ENCODE measurements around the gene NDUFAF2.

Gene NDUFAF2

DNA sequence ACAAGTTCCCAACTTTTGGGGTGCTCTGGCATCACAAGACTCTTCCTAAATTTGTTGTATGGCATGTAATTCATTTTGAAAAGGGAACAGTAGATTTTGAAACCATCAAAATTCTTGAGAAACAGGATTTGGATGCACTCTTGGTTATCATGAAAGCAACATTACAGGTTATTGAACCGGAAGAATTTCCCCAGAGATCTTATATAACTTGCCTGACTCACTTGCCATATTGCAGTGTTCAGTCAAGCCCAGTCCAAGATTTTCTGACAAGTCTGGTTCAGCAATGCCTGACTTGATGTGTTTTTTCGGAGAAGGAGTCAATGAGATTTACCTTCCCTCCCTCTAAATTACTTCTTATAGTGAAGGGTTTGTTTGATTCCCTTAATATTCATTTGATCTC lies 185.3 kb downstream of the NDUFAF2 start:
- DNase-seq, result no peak

DNA sequence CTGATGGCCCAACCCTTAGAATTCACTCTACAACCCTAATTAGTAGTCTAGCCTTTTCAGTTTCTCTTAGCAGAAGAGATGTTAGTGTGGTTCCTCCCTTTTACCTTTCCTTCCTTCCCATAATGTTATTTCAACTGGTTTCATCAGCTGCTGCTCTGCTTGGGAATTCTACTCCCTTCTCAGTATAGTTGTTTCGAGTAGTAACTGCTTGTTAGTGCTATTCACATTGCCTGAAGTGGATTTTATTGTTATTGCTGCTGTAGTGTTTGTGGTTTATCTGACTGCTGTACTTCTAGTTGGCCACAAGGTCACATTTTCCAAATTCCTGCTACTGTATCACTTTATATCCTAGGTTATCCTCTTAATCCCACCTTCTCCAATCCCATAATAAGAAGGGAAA lies 187.6 kb downstream of the NDUFAF2 start:
- no peak for DNase-seq

DNA sequence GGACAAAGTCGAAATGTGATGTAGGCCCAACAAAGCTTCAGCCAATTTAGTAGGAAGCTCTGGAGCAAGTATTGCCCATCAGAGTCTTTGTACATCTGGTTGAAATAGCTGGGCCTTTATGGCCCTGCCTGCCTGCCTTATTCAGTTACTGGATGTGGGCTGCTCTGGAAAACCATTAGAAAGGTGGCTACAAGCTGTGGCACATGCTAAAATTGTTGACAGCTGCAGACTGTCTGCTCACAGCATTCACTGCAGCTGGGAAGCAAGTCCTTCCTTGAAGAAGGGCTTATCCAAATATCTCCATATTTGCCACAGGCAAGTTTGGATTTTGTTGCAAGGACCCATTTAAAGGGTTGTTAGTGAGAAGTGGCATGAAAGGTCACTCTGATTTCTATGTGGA lies 192.8 kb downstream of the NDUFAF2 start:
- no peak for DNase-seq

DNA sequence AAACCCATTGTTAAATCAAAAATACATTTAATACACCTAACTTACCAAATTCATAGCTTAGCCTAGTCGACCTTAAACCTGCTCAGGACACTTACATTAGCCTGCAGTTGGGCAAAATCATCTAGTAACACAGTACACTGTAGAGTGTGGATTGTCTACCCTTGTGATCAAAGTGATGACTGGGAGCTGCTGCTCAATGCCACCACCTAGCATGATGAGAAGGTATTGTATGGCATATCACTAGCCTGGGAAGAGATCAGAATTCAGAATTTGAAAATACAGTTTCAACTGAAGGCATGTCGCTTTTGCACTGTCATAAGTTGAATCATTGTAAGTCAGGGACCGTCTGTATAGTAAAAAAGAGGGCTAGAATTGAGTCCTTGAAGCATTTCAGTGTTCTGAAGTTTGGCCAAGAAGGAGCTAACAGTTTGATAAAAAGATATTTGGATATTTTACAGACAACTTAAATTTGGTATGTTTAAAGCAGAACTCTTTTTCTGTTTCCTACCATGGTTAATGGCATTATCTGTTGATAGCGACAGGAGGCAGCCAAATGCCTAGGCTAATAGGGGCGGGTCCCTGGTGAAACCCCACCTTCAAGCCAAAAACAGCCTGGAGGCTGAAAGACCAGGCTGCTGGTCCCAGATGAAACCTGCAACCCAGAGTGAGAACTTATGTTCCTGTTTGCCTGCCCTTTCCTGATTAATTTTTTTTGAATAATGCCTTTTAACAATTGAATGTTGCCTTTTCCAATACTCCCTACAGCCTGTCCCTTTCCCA lies 194.3 kb downstream of the NDUFAF2 start:
- DNase-seq, result no peak

DNA sequence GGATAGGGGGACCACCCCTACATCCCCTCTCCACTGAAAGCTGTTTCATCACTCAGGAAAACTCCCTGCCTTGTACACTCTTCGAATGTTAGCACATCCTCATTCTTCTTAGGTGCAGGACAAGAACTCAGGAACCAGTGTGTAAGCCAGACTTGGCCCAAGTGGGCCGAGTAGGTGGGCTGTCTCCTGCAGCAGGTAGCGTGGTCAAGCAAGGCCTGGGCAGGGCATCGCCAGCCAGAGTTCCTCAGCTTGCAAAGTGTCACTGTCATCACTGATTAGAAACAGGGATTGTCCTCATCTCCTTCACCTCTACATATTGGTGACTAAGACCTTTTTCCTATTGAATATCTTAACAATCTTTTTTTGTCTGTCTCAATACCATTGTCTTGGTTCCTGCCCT lies 194.9 kb downstream of the NDUFAF2 start:
- DNase-seq, result no peak

DNA sequence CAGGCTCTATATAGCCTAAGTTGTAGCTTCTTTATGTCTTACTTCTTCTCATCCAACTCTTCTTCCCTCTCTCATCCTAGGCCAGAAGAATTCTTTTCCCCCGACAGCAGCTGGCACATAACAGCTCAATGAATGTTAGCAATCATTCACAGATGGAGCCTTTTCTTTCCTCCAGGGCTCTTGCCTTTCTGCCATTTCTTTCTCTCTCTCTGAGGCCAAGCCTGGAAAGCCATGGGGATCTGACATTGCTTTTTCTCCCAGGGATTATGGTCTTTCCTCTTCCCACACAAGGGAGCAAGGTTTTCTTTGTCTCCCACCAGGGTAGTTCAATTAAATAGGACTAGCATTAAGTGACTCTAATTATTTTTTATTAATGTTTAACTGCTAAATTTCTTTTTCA lies 196.8 kb downstream of the NDUFAF2 start:
- DNase-seq, result no peak

DNA sequence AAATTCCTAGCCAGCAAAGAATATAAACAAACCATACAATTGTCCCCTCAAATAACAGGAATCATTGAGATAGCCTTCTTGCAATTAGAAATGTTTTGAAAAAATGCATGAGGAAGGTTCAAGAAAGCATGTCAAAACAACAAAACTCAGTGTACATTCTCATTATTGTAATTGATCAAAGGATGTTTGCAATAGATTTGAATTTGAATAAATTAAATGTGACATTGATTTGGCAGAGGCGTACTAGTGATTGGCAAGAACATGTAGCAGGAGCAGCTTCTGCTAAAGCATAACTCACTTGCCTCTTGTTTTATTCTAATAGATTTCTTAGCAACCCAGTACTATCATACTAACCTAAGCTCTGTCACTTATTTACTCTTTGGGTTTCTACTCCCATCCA lies 197.4 kb downstream of the NDUFAF2 start:
- no peak for DNase-seq

DNA sequence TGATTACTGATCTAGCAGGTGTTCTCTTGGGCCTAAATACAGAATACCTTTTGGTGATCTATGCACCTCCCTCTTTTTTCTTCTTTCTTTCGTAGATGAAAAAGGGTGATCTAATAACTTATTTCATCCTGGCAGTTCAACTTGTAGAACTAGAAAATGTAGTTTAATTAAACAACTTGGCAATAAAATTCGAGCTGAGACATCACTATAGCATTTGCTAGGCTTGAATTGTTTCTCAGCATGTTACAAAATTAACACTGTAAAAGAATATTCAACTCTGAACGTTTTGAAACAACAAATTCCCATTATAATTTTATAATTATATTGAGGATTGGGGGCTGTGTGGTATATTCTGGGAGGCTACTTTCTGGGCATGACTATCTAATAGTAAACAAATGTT lies 197.8 kb downstream of the NDUFAF2 start:
- DNase-seq, result no peak

DNA sequence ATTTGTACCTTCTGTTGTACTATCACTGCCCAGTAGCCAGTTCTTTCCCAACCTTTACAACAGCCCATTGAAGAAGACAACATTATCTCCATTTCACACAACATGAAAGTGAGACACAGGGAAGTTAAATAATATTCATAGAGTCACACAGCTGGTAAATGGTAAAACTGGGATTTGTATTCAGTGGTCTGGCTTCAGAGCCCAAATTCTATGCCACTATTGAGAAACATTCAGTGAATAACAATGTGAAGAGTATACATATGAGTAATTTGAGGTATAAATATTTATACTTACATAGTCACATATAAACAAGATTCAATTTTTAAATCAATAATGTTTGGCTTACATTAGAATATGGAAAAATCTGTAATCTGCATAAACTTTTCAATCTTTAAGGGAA lies 203.5 kb downstream of the NDUFAF2 start:
- DNase-seq, result no peak

DNA sequence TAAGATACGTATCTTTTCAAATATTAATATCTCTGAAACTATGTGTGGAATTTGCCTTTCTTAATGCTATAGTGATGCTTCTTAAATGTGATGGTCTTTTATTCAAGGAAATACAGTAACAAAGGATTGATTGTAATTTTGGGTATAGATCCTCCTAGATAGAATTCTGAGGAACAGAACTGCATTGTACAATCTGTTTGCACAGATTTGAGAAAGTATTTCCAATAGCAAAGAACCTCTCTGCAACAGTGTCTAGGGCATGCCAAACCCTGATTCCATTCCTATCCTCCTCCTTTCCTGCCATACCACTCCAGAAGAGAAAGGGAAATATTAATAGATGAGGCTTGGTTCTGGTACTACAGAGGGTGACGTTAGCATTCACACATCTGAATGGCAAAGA lies 206.9 kb downstream of the NDUFAF2 start:
- no peak for DNase-seq

DNA sequence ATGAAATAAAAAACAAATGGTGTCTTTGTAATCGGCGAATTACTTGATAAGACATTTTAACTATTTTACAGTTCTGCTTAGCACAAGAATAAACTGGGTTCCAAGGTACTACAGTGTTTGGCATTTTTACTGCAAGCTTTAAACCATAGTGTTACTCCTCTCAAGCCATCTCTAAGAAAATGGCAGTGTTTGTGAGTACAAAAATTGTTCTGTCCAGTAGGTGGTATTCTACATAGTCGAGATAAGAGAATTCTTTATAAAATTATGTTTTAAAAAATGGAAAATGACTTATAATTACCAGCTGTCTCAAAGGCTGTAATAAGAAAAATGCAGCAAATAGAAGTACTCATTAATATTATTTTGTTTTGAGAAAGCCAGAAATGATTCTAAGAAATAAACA lies 214.1 kb downstream of the NDUFAF2 start:
- no peak for DNase-seq

DNA sequence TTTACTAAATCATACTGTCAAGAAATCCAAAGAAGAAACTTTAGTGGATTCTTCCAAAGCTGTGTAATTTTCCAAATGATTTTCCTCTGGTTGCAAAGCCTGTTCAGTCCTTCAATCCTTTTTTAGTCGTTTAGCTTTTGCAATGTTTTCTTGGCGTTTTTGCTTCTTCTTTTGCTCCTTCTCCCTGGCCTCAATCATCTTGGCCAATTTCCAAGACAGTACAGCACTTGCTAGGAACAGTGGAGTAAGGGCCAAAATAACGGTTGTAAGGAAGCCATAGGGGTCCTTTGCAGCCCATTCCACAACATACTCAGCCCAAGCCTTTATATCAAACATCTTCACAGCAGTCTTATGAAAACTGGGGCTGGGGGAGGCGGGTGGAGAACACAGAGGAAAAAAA lies 214.8 kb downstream of the NDUFAF2 start:
- DNase-seq, result no peak

DNA sequence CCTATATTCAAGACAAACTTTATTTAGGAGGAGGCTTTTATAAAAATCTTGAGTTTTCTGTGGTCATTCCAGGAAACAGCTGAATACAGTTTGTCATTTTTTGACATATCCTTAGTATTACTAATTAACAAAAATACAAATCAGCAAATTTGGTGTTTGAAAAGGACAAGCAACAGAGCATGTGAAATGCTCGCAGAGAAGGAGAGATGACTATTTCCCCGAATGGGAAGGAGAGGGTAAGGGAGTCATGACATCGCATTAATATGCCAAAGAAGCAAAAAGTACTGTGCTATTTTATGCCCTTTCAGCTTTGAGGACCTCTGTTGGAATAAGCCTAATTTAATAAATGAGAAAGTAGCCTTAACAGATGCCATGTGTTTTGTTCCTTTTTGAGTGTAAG lies 215.5 kb downstream of the NDUFAF2 start:
- no peak for DNase-seq

DNA sequence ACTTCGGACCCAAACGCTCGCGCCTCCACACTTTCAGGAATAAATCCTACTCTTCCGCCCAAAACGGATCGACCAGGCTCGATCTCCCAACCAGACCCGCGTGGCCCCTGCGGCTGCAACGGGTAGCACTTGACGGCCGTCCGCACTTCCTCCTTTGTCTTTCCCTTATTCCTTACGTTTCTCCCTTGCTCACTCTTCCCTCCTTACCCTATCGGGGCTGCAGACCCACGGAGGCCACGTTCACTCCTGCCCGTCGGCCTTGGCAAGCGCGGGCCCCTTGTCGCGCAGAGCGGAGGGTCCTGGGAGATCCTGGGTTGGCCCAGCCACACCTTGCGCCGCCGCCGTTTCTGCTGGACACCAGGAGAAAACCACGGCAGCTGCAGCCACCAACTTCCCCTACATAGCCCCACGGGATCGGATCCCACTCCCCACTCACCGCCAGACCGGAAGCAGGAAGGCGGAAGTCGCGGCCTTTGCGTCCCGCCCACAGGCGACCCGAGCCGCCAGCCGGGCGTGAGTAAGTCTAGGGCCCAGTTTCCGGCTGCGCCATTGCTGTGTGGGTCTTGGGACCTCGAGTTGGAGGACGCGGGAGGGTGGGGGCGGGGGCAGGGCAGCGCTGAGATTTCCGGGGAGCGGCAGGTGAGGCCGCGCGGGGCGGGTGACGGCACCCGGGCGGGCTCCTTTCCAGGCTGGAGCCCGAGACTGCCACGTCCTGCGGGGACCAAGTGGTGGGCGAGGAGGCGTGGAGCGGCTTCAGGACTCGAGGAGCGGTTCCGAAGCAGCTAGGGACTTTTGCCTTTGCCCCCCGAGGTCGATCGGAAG lies 217.2 kb downstream of the NDUFAF2 start, which contains the start of gene SMIM15:
Gene SMIM15, minus strand, starts transcription at position 459 of the 822 bp plus-strand sequence. CDS start 2,297 bp downstream, outside the sequence.
- DNase-seq, result peak; percentile 60

DNA sequence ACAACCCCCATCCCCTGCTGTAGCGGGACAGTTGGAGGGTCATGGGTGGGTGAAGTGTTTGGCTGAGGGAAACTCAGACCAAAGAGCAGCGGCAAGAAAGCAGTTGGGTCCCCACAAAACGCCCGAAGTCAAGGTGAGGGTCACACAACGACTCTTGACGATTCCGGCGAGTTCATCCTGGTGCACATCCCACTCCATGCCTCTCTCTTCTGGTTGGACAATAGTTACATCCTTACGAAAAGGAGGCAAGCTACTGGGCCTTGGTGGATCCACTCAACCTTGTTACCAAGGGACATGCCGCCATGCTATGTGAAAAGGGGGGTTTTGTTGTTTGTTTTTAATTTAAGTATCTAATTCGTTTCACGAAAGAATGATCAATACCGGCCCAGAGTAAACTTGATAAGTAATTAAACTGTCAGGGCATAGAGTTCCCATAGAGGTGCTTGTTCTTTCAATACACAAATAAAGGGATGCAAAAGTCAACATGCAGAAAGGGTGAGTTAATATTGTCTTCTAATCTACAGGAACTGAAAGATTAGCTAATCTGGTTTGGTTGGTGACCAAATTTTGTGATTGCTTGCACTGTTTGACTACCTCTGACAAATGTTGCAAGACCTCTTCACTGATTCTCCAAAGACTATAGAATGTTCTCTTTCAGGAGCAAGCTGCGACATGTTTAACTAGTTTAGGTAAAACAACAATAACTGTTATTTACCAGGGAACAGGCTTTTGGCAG lies 218.0 kb downstream of the NDUFAF2 start:
- DNase-seq, result no peak

DNA sequence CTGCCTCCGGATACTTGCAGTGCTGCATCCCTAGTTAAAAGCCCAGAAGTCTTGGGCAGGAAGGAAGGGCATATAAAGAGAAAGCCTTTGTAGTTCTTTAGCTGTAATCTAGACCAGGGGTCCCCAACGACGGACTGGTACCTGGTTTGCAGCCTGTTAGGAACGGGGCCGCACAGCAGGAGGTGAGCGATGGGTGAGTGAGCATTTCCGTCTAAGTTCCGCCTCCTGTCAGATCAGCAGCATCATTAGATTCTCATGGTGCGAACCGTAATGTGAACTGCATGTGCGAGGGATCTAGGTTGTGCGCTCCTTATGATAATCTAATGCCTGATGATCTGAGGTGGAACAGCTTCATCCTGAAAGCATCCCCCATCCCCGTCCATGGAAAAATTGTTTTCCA lies 218.9 kb downstream of the NDUFAF2 start:
- DNase-seq, result no peak

DNA sequence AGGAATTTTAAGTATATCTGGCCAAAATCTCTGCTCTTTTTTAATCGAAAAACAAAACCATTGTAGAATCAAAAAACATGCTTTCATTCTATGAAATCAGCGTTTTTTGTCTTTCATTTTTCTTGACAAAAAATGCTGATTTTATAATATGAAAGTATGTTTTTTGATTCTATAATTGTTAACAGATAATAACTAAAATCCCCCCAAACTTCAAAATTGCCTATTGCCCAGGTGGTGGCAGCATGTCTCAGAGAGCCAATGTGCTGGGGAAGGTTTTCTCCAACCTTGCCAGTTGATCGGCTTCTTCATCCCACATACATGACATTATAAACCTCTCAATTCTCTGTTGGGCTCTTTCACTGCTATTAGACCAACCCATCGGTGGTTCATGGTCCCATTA lies 222.4 kb downstream of the NDUFAF2 start:
- DNase-seq, result no peak

DNA sequence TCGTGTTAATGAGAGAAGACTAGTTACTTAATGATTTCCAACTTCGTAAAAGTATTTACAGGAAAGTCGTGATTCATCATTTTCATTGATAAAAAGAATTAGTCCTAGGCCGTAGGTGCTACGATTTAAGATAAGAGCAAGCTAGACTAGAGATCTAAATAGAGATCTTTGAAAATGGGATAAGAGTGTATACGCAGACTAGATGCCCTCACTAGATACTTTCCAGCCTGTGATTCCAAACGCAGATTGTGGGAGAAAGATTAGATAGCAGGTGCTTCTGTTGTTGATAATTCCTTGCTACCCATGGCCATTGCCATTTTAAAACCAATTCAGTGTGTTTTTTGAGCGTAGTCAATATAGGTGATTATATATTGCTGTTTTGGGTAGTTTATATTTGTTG lies 223.9 kb downstream of the NDUFAF2 start:
- no peak for DNase-seq

DNA sequence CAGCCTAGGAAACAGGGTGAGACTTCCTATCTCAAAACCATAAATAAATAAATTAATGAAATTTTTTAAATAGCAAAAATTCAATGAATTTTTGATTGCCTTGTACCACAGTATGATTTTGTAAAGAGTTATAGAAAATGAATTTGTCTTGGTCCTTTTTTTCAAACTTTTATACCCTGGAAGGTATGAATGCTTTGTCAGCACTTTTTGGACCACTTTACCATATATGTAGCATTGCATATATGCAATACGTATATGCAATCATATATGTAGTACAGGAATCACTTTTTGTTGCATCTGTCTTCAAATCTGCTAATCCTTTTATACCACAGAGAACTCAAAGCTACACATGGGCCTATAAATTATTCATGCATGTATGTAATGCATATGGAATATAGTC lies 226.5 kb downstream of the NDUFAF2 start:
- no peak for DNase-seq

DNA sequence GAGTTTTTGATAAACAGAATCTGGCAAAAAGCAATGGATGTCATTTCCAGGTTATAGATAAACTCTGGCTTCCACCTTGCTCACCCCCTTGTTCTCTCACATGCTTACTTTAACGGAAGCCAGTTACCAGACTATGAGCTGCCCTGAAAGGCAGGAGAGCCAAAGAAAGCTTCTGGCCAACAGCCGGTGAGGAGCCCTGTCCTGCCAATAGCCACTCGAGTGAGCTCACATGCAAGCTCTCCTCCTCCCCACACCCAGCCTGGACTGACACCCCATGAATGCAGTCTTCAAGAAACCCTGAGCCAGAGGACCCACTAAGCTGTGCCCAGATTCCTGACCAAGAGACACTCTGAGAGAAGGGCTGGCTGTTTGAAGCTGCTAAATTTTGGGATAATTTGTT lies 231.6 kb downstream of the NDUFAF2 start:
- DNase-seq, result no peak

DNA sequence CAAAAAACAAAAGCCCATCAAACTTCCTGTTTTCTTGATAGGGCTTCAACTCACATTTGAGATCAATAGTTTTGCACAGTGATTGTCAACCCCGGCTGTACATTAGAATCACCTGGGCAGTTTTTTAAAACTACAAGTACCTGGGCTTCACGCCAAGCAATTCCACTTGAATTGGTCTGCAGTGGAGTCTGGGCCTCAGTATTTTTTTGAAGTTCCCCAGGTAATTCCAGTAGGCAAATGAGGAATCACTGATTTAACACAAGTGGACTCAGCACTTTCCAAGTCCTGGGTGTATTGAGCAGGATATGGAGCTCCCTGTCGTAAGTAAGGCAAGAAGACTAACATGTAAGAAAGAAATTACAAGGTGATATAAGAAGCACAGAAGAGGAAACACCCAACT lies 232.1 kb downstream of the NDUFAF2 start:
- no peak for DNase-seq

DNA sequence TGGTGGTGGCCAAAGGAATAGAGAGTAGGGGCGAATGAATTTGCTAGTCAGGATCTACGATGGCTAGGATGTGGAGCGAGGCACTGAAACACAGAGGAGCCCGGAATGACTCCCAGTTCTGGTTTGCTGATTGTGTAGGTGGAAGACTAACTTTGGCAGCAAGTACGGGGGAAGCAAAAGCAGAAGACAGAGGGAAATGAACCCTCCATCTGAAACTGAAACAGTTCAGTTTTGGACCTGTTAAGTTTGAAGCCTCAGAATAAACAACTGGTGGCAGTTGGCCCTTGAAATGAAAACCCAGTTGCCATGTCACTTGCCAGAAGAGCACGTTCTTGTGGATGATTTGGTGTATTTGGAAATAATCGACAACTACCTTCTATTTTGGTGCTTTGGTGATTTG lies 232.7 kb downstream of the NDUFAF2 start:
- no peak for DNase-seq

DNA sequence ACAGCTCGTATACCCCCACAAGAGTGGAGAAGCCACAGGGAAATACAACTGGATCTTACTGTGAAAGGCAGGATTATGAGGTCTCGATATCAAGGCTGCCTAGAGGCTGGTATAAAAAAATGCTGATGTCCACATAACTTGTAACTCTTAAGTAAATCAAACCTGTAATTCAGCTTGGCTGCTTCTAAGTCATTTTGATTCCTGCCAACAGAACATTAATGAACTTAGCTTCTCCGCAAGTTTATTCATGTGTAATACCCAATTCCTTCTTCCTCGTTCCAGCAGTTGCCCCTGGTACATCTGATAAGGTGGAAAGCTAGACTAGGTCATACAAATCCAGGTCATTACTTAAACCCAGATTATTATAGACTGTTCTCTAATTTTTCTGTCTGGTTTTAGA lies 233.7 kb downstream of the NDUFAF2 start:
- no peak for DNase-seq

DNA sequence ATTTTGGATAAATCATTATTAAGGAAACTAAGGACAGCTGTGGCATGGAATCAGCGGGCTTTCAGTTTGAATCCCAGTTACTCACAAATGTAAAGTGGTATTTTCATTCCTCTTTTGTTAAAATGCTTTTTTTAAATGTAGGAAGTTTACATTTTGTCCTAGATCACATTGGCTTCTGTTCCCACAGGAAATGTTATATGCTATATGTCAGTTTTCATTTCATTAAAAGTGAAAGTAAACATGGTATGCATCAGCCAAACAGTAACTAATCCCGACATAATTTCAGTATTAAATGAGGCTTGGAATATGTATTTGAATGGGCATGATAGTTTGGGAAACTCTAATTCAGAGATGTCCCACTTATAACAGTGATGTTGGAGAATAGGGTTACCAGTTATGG lies 235.9 kb downstream of the NDUFAF2 start:
- no peak for DNase-seq
